IMR-90 (cell line): ENCODE measurements around the gene LINC01488. TPM values are rescaled to one million over a fixed set of nuclear protein-coding genes. Genes with fewer than 3 reads are reported as not detected.

Source experiments
- ATAC-seq: fragments of 200-7000 bp; cut with Tn5 transposase; 2 replicates; pipeline ENCODE4 v1.9.1; 2020; ENCODE audit warnings: low read depth, mild to moderate bottlenecking, moderate library complexity
- BruUV-seq: library from RNA; stranded (reverse); fragments of 400-500 nt; replicated peaks from 2 replicates; lab custom pipeline; 2021; lab: Mats Ljungman, UMichigan
- CTCF ChIA-PET: fragments of 300-600 bp; formaldehyde crosslinking; extraction: SDS; loops from one replicate; lab custom pipeline; 2021; ENCODE audit warnings: antibody characterized with exemption; lab: Yijun Ruan, JAX
- POLR2A ChIA-PET: fragments of 300-600 bp; sonication (Branson Sonifier 250); formaldehyde crosslinking; loops from one replicate; lab custom pipeline; 2022; ENCODE audit warnings: antibody characterized with exemption; ENCODE audit not compliant: unreplicated experiment; lab: Charles Lee
- DNase-seq: peaks from one replicate; pipeline ENCODE4 v3.0.0; 2013
- H2AFZ ChIP-seq: replicated peaks from 2 replicates; pipeline ENCODE3; 2013; ENCODE audit warnings: low read length, mild to moderate bottlenecking; ENCODE audit not compliant: poor library complexity
- H2AK5ac ChIP-seq: 2 replicates; pipeline ENCODE4 v1.6.1; 2013; ENCODE audit warnings: low read depth, low read length, inconsistent platforms
- H2AK9ac ChIP-seq: replicated peaks from 2 replicates; pipeline ENCODE3; 2013; ENCODE audit warnings: mild to moderate bottlenecking, low read depth, low read length, moderate library complexity; ENCODE audit not compliant: poor library complexity
- H2BK120ac ChIP-seq: 2 replicates; pipeline ENCODE4 v1.6.1; 2013; ENCODE audit warnings: low read depth, low read length, inconsistent platforms
- H2BK15ac ChIP-seq: 3 replicates; pipeline ENCODE4 v1.6.1; 2013; ENCODE audit warnings: low read depth, low read length, inconsistent platforms
- H2BK20ac ChIP-seq: 2 replicates; pipeline ENCODE4 v1.6.1; 2013; ENCODE audit warnings: low read depth, mild to moderate bottlenecking, inconsistent platforms, low read length, moderate library complexity
- H2BK5ac ChIP-seq: 2 replicates; pipeline ENCODE4 v1.6.1; 2013; ENCODE audit warnings: mild to moderate bottlenecking, low read depth, low read length, inconsistent platforms; ENCODE audit not compliant: poor library complexity, severe bottlenecking
- H3K14ac ChIP-seq: replicated peaks from 2 replicates; pipeline ENCODE4 v1.6.1; 2013; ENCODE audit warnings: low read depth, low read length, inconsistent platforms
- H3K18ac ChIP-seq: 2 replicates; pipeline ENCODE4 v1.6.1; 2013; ENCODE audit warnings: low read depth, low read length, control low read depth
- H3K23ac ChIP-seq: 2 replicates; pipeline ENCODE4 v1.6.1; 2013; ENCODE audit warnings: low read depth, low read length, inconsistent platforms
- H3K27ac ChIP-seq: 2 replicates; pipeline ENCODE4 v1.5.1; 2013; ENCODE audit warnings: mild to moderate bottlenecking, control low read depth, low read length; ENCODE audit not compliant: insufficient read depth
- H3K27me3 ChIP-seq: 2 replicates; pipeline ENCODE4 v1.6.1; 2013; ENCODE audit warnings: low read length; ENCODE audit not compliant: control insufficient read depth, insufficient read depth
- H3K36me3 ChIP-seq: 2 replicates; pipeline ENCODE4 v1.6.1; 2013; ENCODE audit warnings: low read length, mixed read lengths; ENCODE audit not compliant: control insufficient read depth, insufficient read depth
- H3K4ac ChIP-seq: 2 replicates; pipeline ENCODE4 v1.6.1; 2013; ENCODE audit warnings: low read depth, low read length, inconsistent platforms
- H3K4me1 ChIP-seq: 2 replicates; pipeline ENCODE4 v1.6.1; 2013; ENCODE audit warnings: low read length, mixed read lengths; ENCODE audit not compliant: control insufficient read depth, insufficient read depth
- H3K4me2 ChIP-seq: 2 replicates; pipeline ENCODE4 v1.6.1; 2013; ENCODE audit warnings: low read depth, mild to moderate bottlenecking, control low read depth, low read length, moderate library complexity
- H3K4me3 ChIP-seq: 2 replicates; pipeline ENCODE4 v1.5.1; 2013; ENCODE audit warnings: low read depth, mild to moderate bottlenecking, control low read depth, low read length, moderate library complexity; ENCODE audit not compliant: insufficient read depth
- H3K56ac ChIP-seq: 2 replicates; pipeline ENCODE4 v1.6.1; 2013; ENCODE audit warnings: low read length, inconsistent platforms; ENCODE audit not compliant: insufficient read depth; ENCODE audit errors: extremely low read depth
- H3K79me1 ChIP-seq, 2 experiments: 2 replicates each; pipeline ENCODE4 v1.6.1; 2013; ENCODE audit warnings: low read length in 2 of 2, inconsistent platforms in 1 of 2, low read depth in 1 of 2
- H3K9ac ChIP-seq: 2 replicates; pipeline ENCODE4 v1.6.1; 2013; ENCODE audit warnings: low read depth, low read length, control low read depth
- H3K9me1 ChIP-seq: 2 replicates; pipeline ENCODE4 v1.6.1; 2013; ENCODE audit warnings: low read length, inconsistent platforms; ENCODE audit not compliant: insufficient read depth
- H3K9me3 ChIP-seq: 2 replicates; pipeline ENCODE4 v1.6.1; 2013; ENCODE audit warnings: low read length; ENCODE audit not compliant: control insufficient read depth, insufficient read depth
- H4K20me1 ChIP-seq: 2 replicates; pipeline ENCODE4 v1.6.1; 2013; ENCODE audit warnings: low read length, inconsistent platforms; ENCODE audit not compliant: insufficient read depth
- H4K5ac ChIP-seq: 2 replicates; pipeline ENCODE4 v1.6.1; 2013; ENCODE audit warnings: mild to moderate bottlenecking, low read depth, low read length, control low read depth
- H4K8ac ChIP-seq, 2 experiments: 2 replicates each; pipeline ENCODE4 v1.6.1; 2013; ENCODE audit warnings: low read depth in 2 of 2, low read length in 2 of 2, control low read depth in 1 of 2, inconsistent platforms in 1 of 2
- H4K91ac ChIP-seq: 2 replicates; pipeline ENCODE4 v1.6.1; 2013; ENCODE audit warnings: low read depth, low read length, inconsistent platforms; ENCODE audit not compliant: insufficient read depth
- CEBPB ChIP-seq: IDR thresholded peaks from 2 replicates; pipeline ENCODE4 v1.6.1; 2012; ENCODE audit warnings: low read depth, low read length, improper control_type of control experiment
- CHD1 ChIP-seq: IDR thresholded peaks from 2 replicates; pipeline ENCODE4 v1.6.1; 2012; ENCODE audit warnings: low read depth, low read length, improper control_type of control experiment
- CTCF ChIP-seq: conservative IDR thresholded peaks from 2 replicates; pipeline ENCODE4 v1.5.1; 2012; ENCODE audit warnings: mild to moderate bottlenecking, low read depth, low read length, improper control_type of control experiment
- ELK1 ChIP-seq: fragments of 150-350 bp; IDR thresholded peaks from 2 replicates; pipeline ENCODE4 v1.6.1; 2016; ENCODE audit warnings: low read depth, mild to moderate bottlenecking, low read length, moderate library complexity, borderline replicate concordance
- MAFK ChIP-seq: IDR thresholded peaks from 2 replicates; pipeline ENCODE4 v1.6.1; 2012; ENCODE audit warnings: low read depth, low read length, improper control_type of control experiment
- MAZ ChIP-seq: IDR thresholded peaks from 2 replicates; pipeline ENCODE4 v1.6.1; 2012; ENCODE audit warnings: low read depth, mild to moderate bottlenecking, low read length, improper control_type of control experiment, moderate library complexity, borderline replicate concordance
- MXI1 ChIP-seq: IDR thresholded peaks from 2 replicates; pipeline ENCODE4 v1.6.1; 2012; ENCODE audit warnings: low read depth, mild to moderate bottlenecking, low read length, moderate library complexity, borderline replicate concordance
- NFE2L2 ChIP-seq: fragments of 150-350 bp; IDR thresholded peaks from 2 replicates; pipeline ENCODE4 v1.6.1; 2016; ENCODE audit warnings: low read depth, mild to moderate bottlenecking, low read length
- POLR2A ChIP-seq: IDR thresholded peaks from 2 replicates; pipeline ENCODE4 v1.6.1; 2012; ENCODE audit warnings: mild to moderate bottlenecking, low read depth, low read length
- RAD21 ChIP-seq: IDR thresholded peaks from 2 replicates; pipeline ENCODE4 v1.6.1; 2012; ENCODE audit warnings: low read length, improper control_type of control experiment
- RCOR1 ChIP-seq: IDR thresholded peaks from 2 replicates; pipeline ENCODE4 v1.6.1; 2012; ENCODE audit warnings: mild to moderate bottlenecking, low read length, improper control_type of control experiment; ENCODE audit not compliant: insufficient replicate concordance
- USF2 ChIP-seq: fragments of 150-350 bp; IDR thresholded peaks from 2 replicates; pipeline ENCODE4 v1.6.1; 2017; ENCODE audit warnings: mild to moderate bottlenecking, antibody characterized with exemption, low read length, low read depth
- WGBS, 2 experiments: methylation state at CpG; one replicate each; pipeline versions ENCODE4 v1.1.5 to v1.1.7; 2013; ENCODE audit warnings: missing lambda C conversion rate in 2 of 2; ENCODE audit not compliant: insufficient read length in 1 of 2; ENCODE audit errors: extremely low coverage in 2 of 2; 5-methylcytosine and 5-hydroxymethylcytosine counted together
- dilution Hi-C: fragments of 300-500 bp; cut with HindIII; formaldehyde crosslinking; loops from one replicate; pipeline ENCODE4 v1.14.3; 2018; ENCODE audit warnings: low sequenced_read_pairs; ENCODE audit not compliant: unreplicated experiment
- in situ Hi-C: fragments of 300-500 bp; cut with MboI; formaldehyde crosslinking; loops from 3 replicates; pipeline ENCODE4 v1.14.3; 2019; ENCODE audit warnings: low sequenced_read_pairs, inconsistent platforms, mixed read lengths
- intact Hi-C: fragments of 100-400 bp; cut with micrococcal nuclease; formaldehyde crosslinking; loops from 2 replicates; pipeline ENCODE4 v1.10.0; 2022
- polyA plus RNA-seq, 3 experiments: library from polyadenylated mRNA; depleted of rRNA; stranded (reverse); fragments of >200 nt; gene quantifications; 2 replicates each; pipeline ENCODE4 v1.2.3, GENCODE V29; 2012; ENCODE audit warnings: low replicate concordance in 1 of 3
- total RNA-seq: library from RNA; depleted of rRNA; stranded (reverse); fragments of >200 nt; gene quantifications from 2 replicates; pipeline ENCODE4 v1.2.3, GENCODE V29; 2012

The LINC01488 gene
- total and polyA plus RNA-seq, 2 of the 4 experiments (the other 2 are of a cell fraction), result not detected

GRCh38 chr11:69512136-69512535, 30.7 kb downstream of the LINC01488 start:
- peaks cover 15% of the 10 kb centered on the region; the same call in 1 of the 2 replicates for H3K9me1 ChIP-seq
- BruUV-seq, result no TSS peak
- H4K8ac ChIP-seq, result no peak overlapping the region
- H4K20me1 ChIP-seq, result no peaks in the 10 kb centered on the region
- TF ChIP-seq CHD1 (no peak), MAFK (no peak), ELK1 (no peak), CTCF (no peak), USF2 (no peak), RAD21 (no peak), CEBPB (no peak), MAZ (no peak), RCOR1 (no peak), MXI1 (no peak), POLR2A (no peak), NFE2L2 (no peak)
- H2BK15ac ChIP-seq, result no peak overlapping the region
- intact Hi-C loops, result no loop called here
- H2AK9ac ChIP-seq, result no peak overlapping the region
- no peaks in the 10 kb centered on the region for H3K36me3 ChIP-seq
- H3K9ac ChIP-seq, result no peak overlapping the region
- dilution Hi-C loops, result no loop called here
- no peak overlapping the region for H4K5ac ChIP-seq
- no peak overlapping the region for H3K56ac ChIP-seq
- CTCF ChIA-PET, result no interaction called here
- H3K14ac ChIP-seq, result no peak overlapping the region
- DNase-seq (no peak), ATAC-seq (no peak)
- H2AFZ ChIP-seq, result no peak overlapping the region
- H3K27ac ChIP-seq, result no peak overlapping the region
- in situ Hi-C loops, result no loop called here
- H4K91ac ChIP-seq, result no peak overlapping the region
- no peak overlapping the region for H2AK5ac ChIP-seq
- H3K4ac ChIP-seq, result no peak overlapping the region
- H3K79me1 ChIP-seq, result peaks cover 0 to 5% of the 10 kb centered on the region in 2 experiments; a peak in 1 of 4 replicates
- H2BK5ac ChIP-seq, result no peak overlapping the region
- POLR2A ChIA-PET, result no interaction called here
- H3K9me3 ChIP-seq, result 0 out of 2 replicates have a peak, but pooled peaks cover 3% of the 10 kb centered on the region
- H3K4me3 ChIP-seq, result no peak overlapping the region
- H3K23ac ChIP-seq, result no peak overlapping the region
- peaks cover 8% of the 10 kb centered on the region for H3K4me1 ChIP-seq
- no peak overlapping the region for H2BK20ac ChIP-seq
- H3K27me3 ChIP-seq, result no peaks in the 10 kb centered on the region
- H3K4me2 ChIP-seq, result no peak overlapping the region
- no peak overlapping the region for H2BK120ac ChIP-seq
- 100% methylated on average over 1 of the region's 8 CpGs; no CpG with 5 or more reads in 1 of the 2 experiments for WGBS, 2 experiments
- H3K18ac ChIP-seq, result no peak overlapping the region
